Measurements from ENCODE around the gene ARHGAP20. TPM values are rescaled to one million over a fixed set of nuclear protein-coding genes. Genes with fewer than 3 reads are reported as not detected.

Gene ARHGAP20
- total and polyA plus RNA-seq, 2 of the 8 experiments (the other 6 are each of a cell fraction or from before 2014, with no cell fraction given) = 0.05 to 0.28 TPM

DNA sequence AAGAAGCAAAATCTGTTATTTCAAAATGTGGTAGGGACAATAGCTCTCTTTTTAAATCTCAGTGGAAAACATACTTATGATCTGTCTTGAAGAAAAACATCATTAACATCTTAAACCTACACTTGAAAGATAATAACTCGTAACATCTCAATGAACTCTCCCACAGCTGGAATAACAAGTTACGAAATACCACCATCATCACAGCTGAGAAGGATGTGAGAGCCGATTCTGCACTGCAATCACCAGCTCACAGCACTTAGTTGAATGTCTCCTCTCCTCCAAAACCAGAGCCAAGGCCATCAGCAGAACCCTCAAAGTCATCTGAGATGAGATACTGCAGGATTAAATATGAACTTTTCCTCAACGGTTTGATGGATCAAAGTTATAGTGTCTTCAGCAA lies 124.3 kb downstream of the ARHGAP20 start:
- Histone ChIP-seq H3K79me2 (ENCODE audit: control insufficient read depth in 1 of 2, insufficient read depth in 2 of 2, low read length in 2 of 2) (no peaks in the 10 kb centered on the region), H3K27ac (ENCODE audit: low read depth, low read length) (no peak overlapping the region), H3K4ac (replicated peaks; ENCODE audit: insufficient read length, low read depth, low read length) (no peak overlapping the region)

More for the DNA sequence above, 124.3 kb downstream of the ARHGAP20 start:
- Histone ChIP-seq H2BK20ac (ENCODE audit: low read length) (no peak overlapping the region), H3K4me2 (ENCODE audit: insufficient read depth in 1 of 2, low read depth in 2 of 2, low read length in 2 of 2) (no peak overlapping the region), H3K23me2 (ENCODE audit: low read depth, low read length) (no peaks in the 10 kb centered on the region), H4K5ac (ENCODE audit: insufficient read length, low read depth, low read length) (no peak overlapping the region), H3K79me1 (ENCODE audit: low read depth, low read length) (no peaks in the 10 kb centered on the region), H2AFZ (ENCODE audit: low read length) (no peak overlapping the region), H2AK5ac (ENCODE audit: low read depth, low read length) (no peak overlapping the region), H2BK12ac (ENCODE audit: low read depth, low read length) (no peak overlapping the region), H3K36me3 (ENCODE audit: control insufficient read depth in 2 of 4, insufficient read depth in 4 of 4, low read length in 3 of 4) (no peaks in the 10 kb centered on the region), H3K27me3 (replicated peaks in 1 of 4; ENCODE audit: control insufficient read depth in 3 of 4, extremely low read depth in 1 of 4, insufficient read depth in 3 of 4, low read length in 3 of 4) (no peaks in the 10 kb centered on the region), H3K9ac (replicated peaks in 1 of 4; ENCODE audit: extremely low read depth in 1 of 4, low read depth in 3 of 4, low read length in 3 of 4) (no peak overlapping the region), H4K20me1 (replicated peaks in 1 of 2; ENCODE audit: control insufficient read depth in 1 of 2, insufficient read depth in 2 of 2, low read length in 2 of 2) (no peaks in the 10 kb centered on the region), H3K14ac (ENCODE audit: insufficient read length) (no peak overlapping the region), H3K23ac (ENCODE audit: insufficient read length) (no peak overlapping the region), H3K4me3 (ENCODE audit: extremely low read depth in 1 of 4, insufficient read depth in 2 of 4, low read depth in 3 of 4, low read length in 4 of 4) (no peak overlapping the region), H2BK120ac (replicated peaks; ENCODE audit: low read depth, low read length) (no peak overlapping the region), H2BK5ac (ENCODE audit: low read depth, low read length) (no peak overlapping the region), H4K91ac (replicated peaks; ENCODE audit: insufficient read length, low read length) (no peak overlapping the region), H4K8ac (ENCODE audit: extremely low read depth, insufficient read depth, low read length) (no peak overlapping the region), H3K4me1 (replicated peaks in 1 of 4; ENCODE audit: control insufficient read depth in 3 of 4, insufficient read depth in 4 of 4, low read length in 3 of 4) (no peaks in the 10 kb centered on the region), H3K18ac (ENCODE audit: extremely low read depth, low read length) (no peak overlapping the region), H3K9me3 (ENCODE audit: insufficient read depth in 2 of 2, low read depth in 1 of 2, low read length in 1 of 2) (no peaks in the 10 kb centered on the region), H2BK15ac (ENCODE audit: low read length) (no peak overlapping the region), H3K56ac (replicated peaks; ENCODE audit: insufficient read length, low read depth, low read length) (no peak overlapping the region)
- no peak for TF ChIP-seq NRF1 (IDR thresholded peaks at IDR 0.05; ENCODE audit: low read depth, low read length)
- TF ChIP-seq SAP30 (IDR thresholded peaks at IDR 0.05; ENCODE audit: insufficient read depth, insufficient replicate concordance, low read length) = no peak
- TF ChIP-seq RBBP5 (IDR thresholded peaks at IDR 0.05; ENCODE audit: borderline replicate concordance, low read depth, low read length) = no peak
- no peak for TF ChIP-seq MAFK (IDR thresholded peaks at IDR 0.05; ENCODE audit: low read depth, low read length)
- no peak for TF ChIP-seq SRF (IDR thresholded peaks at IDR 0.05; ENCODE audit: low read depth, low read length)
- no peak for TF ChIP-seq TEAD4 (IDR thresholded peaks at IDR 0.05; ENCODE audit: low read depth, low read length)
- TF ChIP-seq BCL11A (IDR thresholded peaks at IDR 0.05; ENCODE audit: low read depth in 2 of 2, low read length in 2 of 2) = no peak
- TF ChIP-seq, protein P1, sequence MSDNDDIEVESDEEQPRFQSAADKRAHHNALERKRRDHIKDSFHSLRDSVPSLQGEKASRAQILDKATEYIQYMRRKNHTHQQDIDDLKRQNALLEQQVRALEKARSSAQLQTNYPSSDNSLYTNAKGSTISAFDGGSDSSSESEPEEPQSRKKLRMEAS (IDR thresholded peaks at IDR 0.05) = no peak
- no peak for FAIRE-seq
- POLR2A ChIA-PET (ENCODE audit: partially characterized antibody) = no interaction called here
- no peak for DNase-seq (ENCODE audit: low read depth in 1 of 2, low spot score in 2 of 2)
- CTCF ChIA-PET (ENCODE audit: partially characterized antibody) = interaction anchor here (0.6 to 3.1 kb wide), 4 partner anchors 8 to 125 kb away, joined by 3 to 10 read pairs (median 4); no protein-coding TSS in a partner anchor
- WGBS, 2 experiments (ENCODE audit: extremely low coverage in 1 of 2, insufficient coverage in 1 of 2, insufficient read length in 1 of 2, insufficient replicate concordance in 2 of 2, low coverage in 1 of 2, low lambda C conversion rate in 2 of 2, missing lambda C conversion rate in 1 of 2) = 54% methylated on average over 4 of the region's 4 CpGs; no CpG with 5 or more reads in 1 of the 2 experiments

Measured in H1 (cell line).